ENCODE data around the gene CDKAL1. TPM values are rescaled to one million over a fixed set of nuclear protein-coding genes. Genes with fewer than 3 reads are reported as not detected.
"Not testable (repeated sequence)": the region's sequence is repeated elsewhere in the genome, so short reads cannot be mapped to it uniquely, and the experiment has no call there.

The CDKAL1 gene
- total RNA-seq: 10 to 100 TPM; 16.1 to 25.2 (median 20.2) TPM

- Histone ChIP-seq H3K4me3 (peak within 1 kb of the TSS; percentile 82 to 97 (median 88)), H3K27ac (peak within 1 kb of the TSS; percentile 91 to 94), H3K4me1 (replicated peaks in 1 of 2) (peaks cover 5 to 8% of the 10 kb centered on the region in 2 donors)
- peak; percentile 90 to 95 (median 93) for ATAC-seq (replicated peaks in 6 of 8)
- 0 to 3% (median 0%) methylated on average over 1 to 31 of the region's 31 CpGs for WGBS, 10 experiments
- in situ Hi-C loops (cut with MboI; ENCODE audit: low pct_unique_long_range_greater_than_20kb in 2 of 9, low sequenced_read_pairs in 9 of 9, unreplicated experiment in 9 of 9): loop anchor here in 3 of 9 experiments (25.0 kb wide), 2 partner anchors 247 to 447 kb away; no protein-coding TSS in a partner anchor
These were observed at the start of gene CDKAL1 for GRCh38 chr6:20534295-20535262. TSS of gene CDKAL1 (plus strand) at chr6:20534457. CDS start at chr6:20546351, 11,894 bp downstream.

- Histone ChIP-seq H3K27ac (no peak overlapping the region), H3K4me3 (no peak overlapping the region), H3K4me1 (replicated peaks in 1 of 2) (no peaks in the 10 kb centered on the region)
- 83 to 100% (median 93%) methylated on average over 1 to 4 of the region's 4 CpGs; no CpG with 5 or more reads in 1 of the 10 experiments for WGBS, 10 experiments
- in situ Hi-C loops (cut with MboI; ENCODE audit: low pct_unique_long_range_greater_than_20kb in 2 of 9, low sequenced_read_pairs in 9 of 9, unreplicated experiment in 9 of 9): no loop called here
- no peak for ATAC-seq (replicated peaks in 6 of 8)
These were observed 47.6 kb upstream of the CDKAL1 start for GRCh38 chr6:20486641-20487040.

- no peak overlapping the region for H3K27ac ChIP-seq
- WGBS, 10 experiments: 84 to 100% (median 100%) methylated on average over 1 to 6 of the region's 6 CpGs; no CpG with 5 or more reads in 3 of the 10 experiments
- in situ Hi-C loops (cut with MboI; ENCODE audit: low pct_unique_long_range_greater_than_20kb in 2 of 9, low sequenced_read_pairs in 9 of 9, unreplicated experiment in 9 of 9): no loop called here
- no peak overlapping the region for H3K4me3 ChIP-seq
- no peak for ATAC-seq (replicated peaks in 6 of 8)
- no peaks in the 10 kb centered on the region for H3K4me1 ChIP-seq (replicated peaks in 1 of 2)
These were observed 46.4 kb upstream of the CDKAL1 start for GRCh38 chr6:20487669-20488375.

- H3K4me1 ChIP-seq (replicated peaks in 1 of 2): no peaks in the 10 kb centered on the region
- peak in 1 of 8 experiments; percentile 12 for ATAC-seq (replicated peaks in 6 of 8)
- 33 to 100% (median 100%) methylated on average over 1 to 4 of the region's 6 CpGs; no CpG with 5 or more reads in 3 of the 10 experiments for WGBS, 10 experiments
- no peak overlapping the region for H3K27ac ChIP-seq
- no peak overlapping the region for H3K4me3 ChIP-seq
- in situ Hi-C loops (cut with MboI; ENCODE audit: low pct_unique_long_range_greater_than_20kb in 2 of 9, low sequenced_read_pairs in 9 of 9, unreplicated experiment in 9 of 9): no loop called here
These were observed 43.7 kb upstream of the CDKAL1 start for GRCh38 chr6:20490591-20490990.

GRCh38 chr6:20492099-20492498, 42.2 kb upstream of the CDKAL1 start:
- in situ Hi-C loops (cut with MboI; ENCODE audit: low pct_unique_long_range_greater_than_20kb in 2 of 9, low sequenced_read_pairs in 9 of 9, unreplicated experiment in 9 of 9): no loop called here
- 71 to 100% (median 92%) methylated on average over 1 of the region's 2 CpGs; no CpG with 5 or more reads in 6 of the 10 experiments for WGBS, 10 experiments
- Histone ChIP-seq H3K4me1 (replicated peaks in 1 of 2) (no peaks in the 10 kb centered on the region), H3K27ac (no peak overlapping the region), H3K4me3 (no peak overlapping the region)
- no peak for ATAC-seq (replicated peaks in 6 of 8)

- no peak overlapping the region for H3K4me3 ChIP-seq
- 25 to 100% (median 91%) methylated on average over 1 to 5 of the region's 8 CpGs for WGBS, 10 experiments
- H3K4me1 ChIP-seq (replicated peaks in 1 of 2): no peaks in the 10 kb centered on the region
- no peak overlapping the region for H3K27ac ChIP-seq
- peak in 2 of 8 experiments; percentile 45 to 46 for ATAC-seq (replicated peaks in 6 of 8)
- in situ Hi-C loops (cut with MboI; ENCODE audit: low pct_unique_long_range_greater_than_20kb in 2 of 9, low sequenced_read_pairs in 9 of 9, unreplicated experiment in 9 of 9): no loop called here
These were observed 36.8 kb upstream of the CDKAL1 start for GRCh38 chr6:20497216-20498040.

GRCh38 chr6:20498041-20498385, 36.2 kb upstream of the CDKAL1 start:
- no peak overlapping the region for H3K4me3 ChIP-seq
- H3K4me1 ChIP-seq (replicated peaks in 1 of 2): no peaks in the 10 kb centered on the region
- in situ Hi-C loops (cut with MboI; ENCODE audit: low pct_unique_long_range_greater_than_20kb in 2 of 9, low sequenced_read_pairs in 9 of 9, unreplicated experiment in 9 of 9): no loop called here
- no peak overlapping the region for H3K27ac ChIP-seq
- no peak for ATAC-seq (replicated peaks in 6 of 8)
- WGBS, 10 experiments: 75 to 100% (median 100%) methylated on average over 1 to 2 of the region's 2 CpGs; no CpG with 5 or more reads in 3 of the 10 experiments

- H3K27ac ChIP-seq: no peak overlapping the region
- peak in 2 of 8 experiments; percentile 17 to 23 for ATAC-seq (replicated peaks in 6 of 8)
- H3K4me3 ChIP-seq: no peak overlapping the region
- 0 to 60% (median 32%) methylated on average over 1 to 2 of the region's 2 CpGs for WGBS, 10 experiments
- H3K4me1 ChIP-seq (replicated peaks in 1 of 2): no peaks in the 10 kb centered on the region
- in situ Hi-C loops (cut with MboI; ENCODE audit: low pct_unique_long_range_greater_than_20kb in 2 of 9, low sequenced_read_pairs in 9 of 9, unreplicated experiment in 9 of 9): loop anchor here in 1 of 9 experiments (25.0 kb wide), 1 partner anchor 222 kb away; no protein-coding TSS in a partner anchor
These were observed 25.0 kb upstream of the CDKAL1 start for GRCh38 chr6:20509212-20509611.

GRCh38 chr6:20511852-20512251, 22.4 kb upstream of the CDKAL1 start:
- ATAC-seq (replicated peaks in 6 of 8): no peak
- Histone ChIP-seq H3K27ac (no peak overlapping the region), H3K4me3 (no peak overlapping the region), H3K4me1 (replicated peaks in 1 of 2) (no peaks in the 10 kb centered on the region)
- in situ Hi-C loops (cut with MboI; ENCODE audit: low pct_unique_long_range_greater_than_20kb in 2 of 9, low sequenced_read_pairs in 9 of 9, unreplicated experiment in 9 of 9): loop anchor here in 2 of 9 experiments (10.0 to 25.0 kb wide), 2 partner anchors 97 to 225 kb away; no protein-coding TSS in a partner anchor
- WGBS, 10 experiments: 48 to 100% (median 75%) methylated on average over 1 to 2 of the region's 2 CpGs; no CpG with 5 or more reads in 5 of the 10 experiments

- not testable (repeated sequence) for H3K27ac ChIP-seq; ATAC-seq (replicated peaks in 6 of 8); H3K4me3 ChIP-seq; H3K4me1 ChIP-seq (replicated peaks in 1 of 2)
- in situ Hi-C loops (cut with MboI; ENCODE audit: low pct_unique_long_range_greater_than_20kb in 2 of 9, low sequenced_read_pairs in 9 of 9, unreplicated experiment in 9 of 9): loop anchor here in 6 of 9 experiments (5.0 to 25.0 kb wide), 5 partner anchors 120 to 438 kb away; partner anchors contain the start of gene E2F3 (in 1 of the 6)
- 0 to 100% (median 40%) methylated on average over 1 to 3 of the region's 3 CpGs; no CpG with 5 or more reads in 5 of the 10 experiments for WGBS, 10 experiments
These were observed 9.0 kb upstream of the CDKAL1 start for GRCh38 chr6:20525208-20525607.

GRCh38 chr6:20529086-20529448, 5.2 kb upstream of the CDKAL1 start:
- not testable (repeated sequence) for H3K4me3 ChIP-seq; H3K4me1 ChIP-seq (replicated peaks in 1 of 2); H3K27ac ChIP-seq
- in situ Hi-C loops (cut with MboI; ENCODE audit: low pct_unique_long_range_greater_than_20kb in 2 of 9, low sequenced_read_pairs in 9 of 9, unreplicated experiment in 9 of 9): loop anchor here in 6 of 9 experiments (5.0 to 25.0 kb wide), 5 partner anchors 124 to 442 kb away; partner anchors contain the start of gene E2F3 (in 1 of the 6)
- 0 to 73% (median 16%) methylated on average over 1 to 5 of the region's 5 CpGs; no CpG with 5 or more reads in 1 of the 10 experiments for WGBS, 10 experiments
- ATAC-seq (replicated peaks in 6 of 8): peak in 4 of 8 experiments; percentile 31 to 73 (median 68)

- no peak overlapping the region for H3K27ac ChIP-seq
- in situ Hi-C loops (cut with MboI; ENCODE audit: low pct_unique_long_range_greater_than_20kb in 2 of 9, low sequenced_read_pairs in 9 of 9, unreplicated experiment in 9 of 9): loop anchor here in 3 of 9 experiments (25.0 kb wide), 2 partner anchors 246 to 446 kb away; no protein-coding TSS in a partner anchor
- no peak overlapping the region for H3K4me3 ChIP-seq
- WGBS, 10 experiments: 80 to 100% (median 100%) methylated on average over 1 of the region's 1 CpG; no CpG with 5 or more reads in 4 of the 10 experiments
- peaks cover 5 to 8% of the 10 kb centered on the region in 2 donors for H3K4me1 ChIP-seq (replicated peaks in 1 of 2)
- ATAC-seq (replicated peaks in 6 of 8): no peak
These were observed 1.4 kb upstream of the CDKAL1 start for GRCh38 chr6:20532881-20533280.

Data from motor neuron (in vitro differentiated cells).